K562 (cell line): Measurements from ENCODE around the gene ARSK. TPM values are rescaled to one million over a fixed set of nuclear protein-coding genes. Genes with fewer than 3 reads are reported as not detected.

Source experiments
- AFF4 ChIP-seq: sonication (generic); formaldehyde crosslinking; IDR thresholded peaks from 2 replicates; pipeline ENCODE4 v1.8.0; 2023; ENCODE audit warnings: mild to moderate bottlenecking, missing genetic modification reagents
- CXXC5 ChIP-seq: fragments of 250-450 bp; sonication (Bioruptor Pico); IDR thresholded peaks from 2 replicates; pipeline ENCODE4 v1.8.0; 2022; ENCODE audit warnings: inconsistent platforms, mild to moderate bottlenecking, moderate library complexity
- EHMT2 ChIP-seq: fragments of 450-650 bp; IDR thresholded peaks from 2 replicates; pipeline ENCODE4 v1.6.1; 2018; ENCODE audit warnings: antibody characterized with exemption
- FOSL1 ChIP-seq: fragments of 200-800 bp; sonication (Bioruptor generic); conservative IDR thresholded peaks from 2 replicates; pipeline ENCODE4 v1.6.1; 2016; ENCODE audit warnings: missing genetic modification characterization, missing compliant biosample characterization
- MCM2 ChIP-seq: fragments of 450-650 bp; IDR thresholded peaks from 2 replicates; pipeline ENCODE4 v1.6.1; 2017; ENCODE audit warnings: low read depth, mild to moderate bottlenecking
- NBN ChIP-seq: fragments of 450-650 bp; IDR thresholded peaks from 2 replicates; pipeline ENCODE4 v1.6.1; 2016; ENCODE audit warnings: low read depth, mild to moderate bottlenecking
- NONO ChIP-seq, 2 experiments: fragments of 200-400 bp in 1 of 2; fragments of 450-650 bp in 1 of 2; formaldehyde crosslinking in 1 of 2; IDR thresholded peaks; 2 replicates each; pipeline ENCODE4 v1.6.1; 2017; ENCODE audit warnings: low read depth in 2 of 2, mild to moderate bottlenecking in 2 of 2, moderate library complexity in 2 of 2, low read length in 1 of 2
- ZNF764 ChIP-seq: fragments of 250-450 bp; sonication (Bioruptor Pico); IDR thresholded peaks from 2 replicates; pipeline ENCODE4 v1.4.0; 2020; ENCODE audit warnings: low read depth, mild to moderate bottlenecking, moderate library complexity
- polyA plus RNA-seq, 8 experiments: library from polyadenylated mRNA; depleted of rRNA in 4 of 8; stranded (reverse) in 5 of 8; unstranded in 3 of 8; fragments of >200 nt; fragmentation: Nextera tagmentation in 2 of 8; fragmentation: Illumina TruSeq in 1 of 8; extraction: Ambion mirVana in 2 of 8; extraction: Trizol in 1 of 8; gene quantifications; 2 replicates each; pipeline versions ENCODE4 v1.2.1 to v1.2.3, GENCODE V29; 2011 to 2014; ENCODE audit warnings: inconsistent platforms in 1 of 8, missing spikeins in 1 of 8
- total RNA-seq, 7 experiments: library from RNA; depleted of rRNA in 6 of 7; stranded (reverse); fragments of >200 nt in 6 of 7; fragmentation: Illumina TruSeq in 2 of 7; extraction: Trizol in 2 of 7; gene quantifications; 2 replicates each; pipeline versions ENCODE4 v1.2.1 to v1.2.3, GENCODE V29; 2011 to 2021; ENCODE audit warnings: low replicate concordance in 1 of 7

ARSK gene
- total and polyA plus RNA-seq, 9 of the 15 experiments (the other 6 are each of a cell fraction or from before 2014, with no cell fraction given) = 2.7 to 9.4 (median 7.1) TPM

- TF ChIP-seq AFF4 (CRISPR knock-in tag) (no peak), NONO (IDR thresholded peaks at IDR 0.05; ENCODE audit: low read depth in 2 of 2, low read length in 1 of 2) (no peak), FOSL1 (tag) (peak; percentile 67), MCM2 (no peak), NBN (no peak), CXXC5 (CRISPR knock-in tag) (no peak), ZNF764 (CRISPR knock-in tag) (no peak), EHMT2 (no peak)
- TF ChIP-seq, all 486 proteins: peak for 27
Measured at GRCh38 chr5:95631255-95631958, 76.5 kb downstream of the ARSK start (continued).
